Inferior parietal cortex (tissue), 1 donor: Measurements from ENCODE around the gene LTB4R2.
A peak's percentile ranks its signal among the peaks of the same experiment; 100 is the strongest.
"Not testable (repeated sequence)": the region's sequence is repeated elsewhere in the genome, so short reads cannot be mapped to it uniquely, and the experiment has no call there.

Source experiments
- DNase-seq: peaks from one replicate; pipeline ENCODE4 v3.0.0-alpha.2; 2016; ENCODE audit errors: extremely low spot score

The LTB4R2 gene

DNA sequence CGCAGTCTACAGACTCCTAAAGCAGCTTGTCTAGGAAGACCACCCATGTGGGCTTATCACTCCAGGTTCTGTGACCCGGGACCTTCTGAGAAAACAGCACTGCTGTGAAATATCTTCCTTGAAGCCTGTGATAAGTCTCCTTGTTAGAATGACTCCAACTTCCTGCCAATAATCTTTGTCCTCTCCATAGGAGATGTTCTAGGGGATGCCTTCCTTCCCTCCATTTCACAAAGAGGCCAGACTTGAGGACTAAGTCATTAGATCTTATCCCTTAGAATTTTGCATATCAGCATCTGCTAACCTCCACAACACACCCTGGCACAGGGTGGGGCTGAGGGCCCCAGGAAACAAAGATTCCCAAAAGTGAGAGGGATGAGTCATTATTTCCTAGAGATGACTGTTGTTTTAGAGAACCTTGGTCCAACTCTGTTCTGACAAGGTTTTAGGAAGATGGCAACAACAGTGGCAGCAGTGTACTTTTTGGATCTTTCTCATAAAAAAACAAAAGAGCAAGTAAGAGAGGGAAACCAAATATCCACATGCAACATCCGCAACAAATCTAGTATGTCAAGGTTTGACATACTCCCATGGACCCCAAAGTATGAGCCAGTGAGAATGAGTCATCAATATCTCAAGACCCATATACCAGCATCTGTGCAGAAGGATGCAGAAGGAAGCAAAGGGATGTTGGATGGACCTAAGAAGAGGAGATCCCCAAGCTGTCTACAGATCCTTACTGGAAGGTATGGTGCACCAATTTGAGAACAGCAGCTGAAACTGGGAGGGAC is 7.4 kb downstream of the LTB4R2 start:
- DNase-seq = no peak

DNA sequence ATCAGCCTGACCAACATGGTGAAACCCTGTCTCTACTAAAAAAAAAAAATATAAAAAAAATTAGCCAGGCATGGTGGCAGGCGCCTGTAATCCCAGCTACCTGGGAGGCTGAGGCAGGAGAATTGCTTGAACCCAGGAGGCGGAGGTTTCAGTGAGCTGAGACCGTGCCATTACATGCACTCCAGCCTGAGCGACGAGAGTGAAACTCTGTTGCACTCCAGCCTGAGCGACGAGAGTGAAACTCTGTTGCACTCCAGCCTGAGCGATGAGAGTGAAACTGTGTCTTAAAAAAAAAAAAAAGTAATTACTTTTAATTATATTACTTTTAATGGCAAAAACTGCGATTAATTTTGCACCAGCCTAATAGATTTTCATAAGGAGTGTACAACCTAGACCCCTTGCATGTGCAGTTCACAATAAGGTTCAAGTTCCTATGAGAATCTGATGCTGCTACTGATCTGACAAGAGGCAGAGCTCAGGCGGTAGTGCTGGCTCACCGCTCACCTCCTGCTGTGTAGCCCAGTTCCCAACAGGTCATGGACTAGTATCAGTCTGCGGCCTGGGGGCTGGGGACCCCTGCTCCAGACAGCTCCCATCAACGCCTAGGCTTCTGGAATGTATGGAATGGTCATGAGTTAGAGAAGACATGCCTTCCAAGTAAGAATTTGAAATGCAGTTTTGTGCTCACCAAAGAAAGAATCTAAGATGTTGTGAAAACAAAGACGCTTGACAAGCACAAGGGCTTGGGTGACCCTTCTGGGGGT is 11.5 kb downstream of the LTB4R2 start:
- no peak for DNase-seq

DNA sequence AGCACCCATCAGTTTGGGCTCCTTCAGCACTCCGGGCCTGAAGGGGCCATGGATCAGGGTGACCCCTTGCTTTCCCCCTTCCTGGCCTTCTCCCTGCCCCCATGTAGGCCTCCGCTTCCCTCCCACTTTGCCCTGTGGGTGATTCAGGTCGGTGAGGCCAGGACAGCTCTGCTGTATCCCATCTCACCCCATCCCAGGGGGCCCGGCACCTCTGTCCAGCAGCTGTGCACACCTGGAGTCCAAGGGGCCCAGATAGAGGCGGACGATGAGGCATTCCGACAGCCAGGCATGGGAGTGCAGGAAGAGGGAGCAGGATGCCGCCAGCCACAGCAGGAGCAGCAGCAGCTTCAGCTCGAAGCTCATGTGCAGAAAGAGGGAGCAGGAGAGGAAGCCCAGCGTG is 12.7 kb downstream of the LTB4R2 start:
- DNase-seq = no peak

DNA sequence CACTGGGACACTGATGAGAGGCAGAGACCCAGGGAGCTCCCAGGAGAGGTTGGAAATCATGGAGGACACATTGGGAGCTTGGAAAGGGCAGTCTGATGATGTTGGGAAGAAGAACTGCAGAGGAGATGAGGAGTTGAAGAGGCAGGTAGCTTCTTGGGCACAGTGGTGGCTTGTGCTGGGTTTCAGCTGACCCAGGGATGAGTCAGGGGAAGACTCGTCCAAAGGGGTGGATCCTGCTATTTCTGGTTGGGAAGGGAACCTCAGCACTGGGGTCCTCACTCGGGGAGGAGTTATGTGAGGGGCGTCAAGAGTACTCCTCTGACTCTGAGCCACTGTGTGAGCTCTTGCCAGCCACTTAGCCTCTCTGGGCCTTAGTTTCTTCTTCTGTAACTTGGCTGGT is 13.4 kb downstream of the LTB4R2 start:
- DNase-seq = no peak

DNA sequence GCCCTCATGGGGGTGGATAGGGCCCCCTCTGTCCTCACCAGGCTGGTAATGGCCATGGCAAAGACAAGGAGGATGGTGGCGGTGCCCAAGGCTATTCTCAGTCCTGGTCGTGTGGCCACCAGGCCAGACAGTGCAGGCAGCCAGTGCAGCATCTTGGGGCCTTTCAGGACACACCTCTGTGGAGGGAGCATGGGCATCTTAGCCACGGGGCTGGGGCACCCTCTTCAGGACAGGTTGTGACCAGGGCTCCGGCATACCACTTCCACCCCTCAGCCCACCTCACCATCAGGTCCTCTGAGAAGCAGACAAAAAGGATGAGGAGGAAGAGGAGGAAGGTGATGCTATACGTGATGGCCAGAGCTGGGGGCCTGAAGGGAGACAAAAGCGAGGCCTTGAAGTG is 14.1 kb downstream of the LTB4R2 start:
- no peak for DNase-seq

DNA sequence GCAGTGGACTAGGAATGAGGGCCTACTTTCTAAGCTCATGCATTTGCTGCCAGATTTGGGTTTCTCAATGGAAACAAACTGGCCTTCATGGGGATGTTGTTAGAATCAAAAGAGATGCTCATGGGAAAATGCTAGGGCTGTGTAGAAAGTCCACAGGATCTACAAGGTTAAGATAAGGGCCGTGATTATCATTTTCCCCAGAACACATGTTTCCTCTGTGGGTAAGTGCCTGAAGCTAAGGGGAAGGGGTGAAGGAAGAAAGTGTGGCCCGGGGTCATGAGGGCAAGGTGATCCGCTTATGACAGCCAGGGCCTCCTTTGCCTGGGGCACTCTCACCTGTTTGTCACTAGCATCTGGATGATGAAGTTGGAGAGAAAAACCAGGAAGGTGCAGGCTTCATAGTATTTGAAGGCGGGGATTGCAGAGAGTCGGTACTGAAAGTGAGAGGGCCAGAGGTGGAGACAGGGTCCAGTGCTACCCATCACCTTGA is 15.1 kb downstream of the LTB4R2 start:
- DNase-seq = no peak

DNA sequence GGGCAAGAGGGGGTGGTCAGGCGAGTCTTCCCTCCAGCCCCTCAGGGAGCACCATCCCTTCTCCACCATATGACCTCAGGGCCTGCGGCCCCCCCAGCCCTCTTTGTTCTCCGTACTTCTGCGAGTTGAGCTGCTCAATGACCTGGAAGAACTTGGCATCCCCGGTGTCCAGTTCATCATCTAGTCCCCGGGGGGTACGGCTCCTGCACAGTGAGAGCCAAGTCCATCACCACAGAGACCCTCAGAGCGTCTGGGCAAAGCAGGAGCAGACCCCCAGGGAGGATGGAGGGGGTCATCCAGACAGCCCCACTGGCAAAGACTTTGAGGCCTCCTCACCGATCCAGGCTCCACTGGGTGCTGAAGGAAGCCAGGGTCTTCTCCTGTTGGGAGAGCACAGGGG is 16.0 kb downstream of the LTB4R2 start:
- DNase-seq = no peak

DNA sequence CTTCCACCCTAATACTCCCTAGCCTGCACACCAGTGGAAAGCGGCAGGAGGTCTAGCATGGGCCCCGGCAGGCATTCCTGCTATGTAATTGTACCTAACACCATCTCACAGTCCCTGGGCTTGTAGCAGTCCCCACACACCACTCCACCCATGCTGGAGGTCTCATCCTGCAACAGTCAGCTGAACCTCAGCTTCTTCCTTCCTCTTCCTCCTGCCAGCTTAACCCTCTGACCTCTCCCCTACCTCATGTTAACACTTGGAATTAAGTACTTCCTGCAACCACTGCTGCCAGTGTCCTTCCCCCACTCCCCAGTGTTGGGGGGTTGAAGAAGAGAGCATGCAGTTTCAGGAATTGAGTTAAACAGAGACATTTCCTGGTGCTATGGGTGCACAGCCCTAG is 17.4 kb downstream of the LTB4R2 start:
- no peak for DNase-seq

DNA sequence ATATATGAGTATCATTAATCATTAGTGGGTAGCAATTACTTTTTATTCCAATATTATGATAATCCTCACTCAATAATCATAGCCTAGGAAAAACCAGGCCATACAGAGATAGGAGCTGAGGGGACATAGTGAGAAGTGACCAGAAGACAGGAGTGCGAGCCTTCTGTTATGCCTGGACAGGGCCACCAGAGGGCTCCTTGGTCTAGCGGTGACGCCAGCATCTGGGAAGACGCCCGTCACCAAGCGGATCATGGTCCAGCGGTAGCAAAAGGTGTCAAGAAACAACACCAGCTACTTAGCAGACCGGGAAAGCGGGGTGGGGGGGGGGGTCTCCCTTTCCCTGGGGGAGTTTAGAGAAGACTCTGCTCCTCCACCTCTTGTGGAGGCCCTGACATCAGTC is 18.0 kb downstream of the LTB4R2 start:
- not testable (repeated sequence) for DNase-seq

DNA sequence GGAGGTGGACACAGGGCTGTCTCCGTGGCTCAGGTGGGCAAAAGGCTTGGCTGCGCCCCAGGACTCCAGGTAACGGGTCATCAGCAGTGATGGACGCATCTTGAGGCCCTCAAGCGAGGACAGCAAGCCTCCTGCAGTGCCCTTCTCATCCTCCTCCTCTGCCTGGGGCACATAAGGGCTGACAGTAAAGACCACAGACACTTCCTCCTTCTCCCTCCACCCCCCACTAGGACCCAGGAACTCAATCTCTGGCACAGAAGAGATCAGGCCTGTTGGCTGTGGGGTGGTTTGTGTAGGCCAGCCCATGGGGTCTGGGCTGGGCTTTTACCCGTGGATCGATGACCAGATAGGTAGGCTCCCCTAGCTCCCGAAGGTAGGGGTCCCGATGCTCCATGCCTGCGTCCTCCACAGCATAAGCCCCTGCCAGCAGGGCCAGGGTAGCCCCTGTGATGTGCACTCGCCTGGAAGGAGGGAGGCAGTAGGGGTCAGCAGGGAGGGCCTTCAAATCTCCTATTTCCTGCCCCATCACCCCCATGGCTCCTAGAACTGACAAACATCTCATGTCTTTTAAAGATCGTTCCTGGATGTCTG is 19.2 kb downstream of the LTB4R2 start:
- no peak for DNase-seq

DNA sequence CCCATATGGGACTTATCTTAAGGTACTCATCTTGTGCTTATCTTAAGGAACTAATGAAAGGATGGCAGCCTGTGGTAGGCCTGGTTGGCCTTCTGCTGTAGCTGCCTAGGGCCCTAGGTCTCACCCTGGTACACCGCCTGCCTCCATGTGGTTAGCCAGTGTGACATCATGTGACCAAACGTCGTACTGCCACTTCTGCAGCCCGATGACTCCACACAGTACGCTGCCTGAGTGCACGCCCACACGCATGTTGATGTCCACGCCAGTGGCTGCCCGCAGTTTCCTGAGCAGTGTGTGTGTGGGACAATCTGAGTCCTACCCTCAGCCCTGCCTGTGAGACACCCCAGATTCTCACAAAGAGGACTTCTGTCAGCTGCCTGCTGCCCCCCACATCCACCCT is 19.8 kb downstream of the LTB4R2 start:
- DNase-seq = no peak

DNA sequence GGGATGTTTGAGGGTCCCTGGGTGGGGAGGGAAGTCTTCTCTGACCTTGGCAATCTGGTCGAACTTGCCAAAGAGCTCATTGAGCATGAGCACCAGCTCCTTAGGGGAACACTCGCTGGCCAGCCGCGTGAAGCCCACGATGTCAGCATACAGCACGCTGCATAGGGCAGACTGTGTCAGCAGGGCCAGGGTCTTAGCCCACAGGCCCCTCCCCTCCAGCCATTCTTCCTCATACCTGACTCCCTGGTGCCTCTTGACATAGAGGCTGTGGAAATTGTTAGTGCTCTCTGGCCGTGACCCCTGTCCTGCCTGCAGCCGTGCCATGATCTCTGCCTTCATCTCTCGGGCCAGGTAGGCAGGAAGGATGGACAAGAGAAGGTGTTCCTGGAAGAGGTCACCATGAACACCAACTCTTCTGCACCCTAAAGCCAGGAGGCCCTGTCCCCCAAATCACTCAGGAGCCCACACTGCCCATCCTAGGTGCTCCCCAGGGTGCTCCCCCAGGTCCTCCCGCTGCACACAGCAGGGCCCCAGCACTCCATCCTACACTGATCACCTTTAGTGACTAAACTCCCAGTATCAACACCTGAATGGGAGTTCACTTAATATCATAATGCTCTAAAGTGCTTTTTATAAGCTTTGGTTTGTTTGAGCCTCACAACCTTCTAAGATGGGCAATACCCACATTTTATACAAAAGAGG is 21.2 kb downstream of the LTB4R2 start:
- DNase-seq = no peak

DNA sequence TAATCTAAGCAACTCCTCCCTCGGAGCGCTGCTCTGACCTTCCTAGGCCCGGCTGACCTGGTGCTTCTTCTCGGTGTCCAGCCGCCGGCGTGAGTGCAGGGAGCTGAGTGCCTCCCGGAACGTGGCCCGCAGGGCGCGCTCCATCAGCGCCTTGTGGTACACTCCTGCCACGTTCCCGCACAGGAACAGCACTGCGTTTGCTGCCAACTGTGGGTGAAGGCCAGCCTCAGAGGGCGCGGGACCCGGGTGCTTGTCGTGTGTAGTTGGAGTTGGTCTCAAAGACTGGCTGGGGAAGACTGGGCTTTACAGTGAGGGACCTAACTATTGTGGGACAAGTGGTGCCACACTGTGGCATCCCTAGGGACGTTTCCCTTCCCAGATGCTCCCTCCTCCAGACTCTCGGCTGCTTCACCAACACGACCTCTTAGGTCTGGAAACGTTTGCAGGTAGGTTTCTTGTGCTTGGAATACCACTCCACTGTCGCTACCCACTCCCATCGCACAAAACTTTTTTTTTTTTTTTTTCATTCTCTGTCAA is 21.9 kb downstream of the LTB4R2 start:
- DNase-seq = no peak

DNA sequence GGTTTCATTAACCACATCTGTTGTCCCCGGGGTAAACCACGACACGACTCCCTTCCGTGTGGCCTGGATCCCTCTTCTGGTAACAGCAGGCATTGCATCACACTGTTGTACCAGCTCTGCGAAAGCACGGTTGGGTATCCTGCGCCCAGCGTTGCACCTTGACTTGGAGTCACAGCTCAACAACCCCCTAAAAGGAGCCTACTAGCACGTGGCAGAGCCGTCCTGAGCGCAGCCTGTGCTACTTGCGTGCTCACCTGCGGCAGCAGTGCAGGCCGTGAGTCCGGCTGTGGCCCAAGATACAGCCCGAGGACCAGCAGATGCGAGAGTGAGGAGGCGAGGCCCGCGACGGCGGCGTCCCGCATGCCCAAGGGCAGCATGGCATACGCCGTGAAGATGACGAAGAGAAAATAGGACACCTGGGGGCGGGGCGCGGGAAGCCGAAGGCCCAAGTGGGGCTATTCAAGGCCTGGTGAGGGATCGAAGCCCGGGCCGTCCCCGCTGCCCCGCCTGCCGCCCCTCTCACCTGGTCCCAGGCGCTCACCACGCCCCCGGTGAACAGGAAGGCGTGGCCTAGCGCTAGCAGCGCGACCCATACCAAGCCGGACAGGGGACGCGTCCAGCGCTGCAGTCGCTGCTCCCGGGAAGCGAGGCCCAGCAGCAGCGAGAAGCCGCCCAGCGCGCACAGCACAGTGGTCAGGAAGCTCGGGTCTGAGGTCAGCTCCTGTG is 22.5 kb downstream of the LTB4R2 start:
- peak; percentile 62 for DNase-seq

DNA sequence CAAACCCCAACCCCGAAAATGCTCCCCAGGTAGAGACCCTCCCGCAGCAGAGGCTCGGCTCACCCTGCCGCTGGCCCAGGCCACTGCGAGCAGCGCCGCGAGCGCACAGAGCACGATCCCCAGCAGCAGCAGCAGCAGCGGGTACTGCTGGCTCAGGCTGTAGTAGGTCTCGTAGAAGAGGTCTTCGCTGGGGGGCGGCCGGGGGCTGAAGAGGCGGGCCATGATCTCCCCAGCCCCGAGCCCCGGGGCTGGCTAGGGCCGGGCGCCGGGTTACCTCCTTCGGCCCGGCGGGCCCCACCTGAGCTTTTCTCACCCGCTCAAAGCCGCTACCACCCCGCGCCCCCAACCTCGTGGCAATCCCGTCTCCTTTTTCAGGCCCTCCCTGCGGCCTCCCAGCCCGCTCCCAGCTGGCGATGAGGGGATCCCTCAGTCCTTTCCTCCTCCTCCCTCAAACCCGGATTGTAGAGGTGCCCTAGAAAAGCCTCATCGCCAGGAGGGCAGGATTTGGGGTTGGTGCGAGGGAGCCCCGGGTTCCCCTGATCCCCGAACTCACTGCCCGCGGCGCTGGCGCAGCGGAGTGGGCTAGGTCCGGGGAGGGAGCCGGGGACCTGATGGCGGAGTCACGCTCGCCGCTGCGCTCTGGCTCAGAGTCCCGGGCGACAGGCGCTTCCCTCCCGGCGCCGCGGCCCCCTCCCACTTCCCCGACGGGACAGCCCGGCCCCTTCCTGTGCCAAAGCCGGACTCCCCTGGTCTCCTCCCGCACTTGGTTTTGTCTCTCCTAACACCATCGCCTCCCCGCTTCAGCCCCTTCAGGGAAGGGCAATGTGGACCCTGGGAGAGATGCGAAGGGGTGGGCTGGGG is 24.7 kb downstream of the LTB4R2 start, which contains the start of gene ADCY4:
TSS of gene ADCY4 (minus strand) at position 641 of the 861 bp plus-strand sequence. CDS start at position 222, 419 bp downstream.
- no peak for DNase-seq

DNA sequence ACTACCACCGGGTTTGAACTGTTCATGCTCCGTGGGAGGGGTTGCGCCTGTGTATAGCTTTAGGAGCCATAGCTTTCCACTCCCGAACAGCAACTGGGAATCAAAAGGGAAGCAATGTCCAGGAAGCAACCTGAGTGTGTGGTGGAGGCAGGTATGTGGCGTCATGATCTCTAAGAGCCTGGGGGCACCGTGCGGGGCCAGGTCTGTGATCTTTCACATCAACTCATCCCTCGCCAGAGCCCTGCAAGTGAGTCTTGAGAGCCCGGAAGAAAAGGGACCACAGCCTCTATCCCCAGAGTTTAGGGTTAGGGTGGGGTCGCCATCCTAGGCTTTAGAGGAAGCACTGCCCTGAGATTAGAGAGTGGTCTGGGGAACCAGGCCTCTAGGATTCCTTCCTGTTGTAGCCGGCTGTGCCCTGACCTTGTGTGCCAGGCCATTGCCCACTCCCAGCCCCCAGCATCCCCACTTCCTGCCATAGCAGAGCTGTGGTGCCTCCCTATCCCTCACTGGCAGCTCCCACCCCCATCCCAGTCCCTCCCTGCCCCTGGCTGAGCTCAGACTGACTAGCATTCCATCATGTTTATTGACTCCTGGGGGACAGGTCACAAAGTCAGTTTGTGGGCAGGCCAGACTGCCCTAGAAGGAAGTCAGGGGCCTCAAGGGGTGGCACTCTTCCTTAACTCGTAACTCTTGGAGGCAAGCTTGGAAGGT is 25.7 kb downstream of the LTB4R2 start:
- no peak for DNase-seq

DNA sequence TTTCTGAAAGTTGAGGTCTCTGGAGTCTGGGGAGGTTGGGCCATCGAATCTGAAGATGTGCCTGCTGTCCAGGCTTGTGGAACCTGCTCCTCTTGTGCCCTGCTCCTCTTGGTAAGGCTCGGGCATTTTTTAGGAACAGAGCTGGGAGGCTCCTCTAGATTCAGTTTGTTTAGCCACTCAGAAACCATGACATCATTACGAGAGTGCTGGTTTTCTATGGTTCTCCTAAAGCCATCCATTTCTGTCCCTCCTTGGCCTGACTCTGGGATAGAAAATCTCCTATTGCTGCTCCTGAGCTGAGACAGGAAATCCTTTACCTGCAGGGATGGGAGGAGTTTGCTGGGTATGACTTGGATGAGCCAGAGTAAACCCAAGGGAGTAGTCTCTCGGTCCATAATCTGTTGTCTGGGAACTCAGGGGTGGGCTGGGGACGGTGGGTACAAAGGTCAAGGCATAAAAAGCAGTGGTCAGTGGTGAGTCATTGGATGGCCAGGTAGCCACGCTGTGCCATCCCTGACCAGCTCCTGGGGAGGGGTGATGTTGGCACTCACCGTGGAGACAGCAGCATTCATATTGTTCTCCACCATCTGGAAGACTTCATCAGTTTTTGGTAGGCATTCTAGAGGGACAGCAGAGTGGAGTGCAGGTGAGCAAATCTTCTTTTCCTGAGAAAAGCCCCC is 27.3 kb downstream of the LTB4R2 start:
- no peak for DNase-seq

DNA sequence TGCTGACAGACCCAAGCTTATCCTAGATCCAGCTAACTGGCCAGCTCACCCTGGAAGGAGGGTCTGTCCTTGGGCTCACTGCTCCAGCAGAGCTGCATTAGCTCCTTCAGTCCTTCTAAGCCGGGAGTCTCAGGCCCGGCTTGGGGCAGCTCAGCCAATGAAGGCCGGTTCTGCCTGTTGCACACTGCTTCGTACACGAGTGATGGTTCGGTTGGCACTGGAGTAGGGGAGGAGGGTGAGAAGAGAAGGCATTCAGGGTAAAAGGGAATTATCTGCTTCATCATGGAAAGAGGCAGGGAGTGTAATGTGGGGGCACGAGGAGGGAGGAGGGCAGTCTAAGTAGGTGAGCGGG is 27.9 kb downstream of the LTB4R2 start:
- no peak for DNase-seq

DNA sequence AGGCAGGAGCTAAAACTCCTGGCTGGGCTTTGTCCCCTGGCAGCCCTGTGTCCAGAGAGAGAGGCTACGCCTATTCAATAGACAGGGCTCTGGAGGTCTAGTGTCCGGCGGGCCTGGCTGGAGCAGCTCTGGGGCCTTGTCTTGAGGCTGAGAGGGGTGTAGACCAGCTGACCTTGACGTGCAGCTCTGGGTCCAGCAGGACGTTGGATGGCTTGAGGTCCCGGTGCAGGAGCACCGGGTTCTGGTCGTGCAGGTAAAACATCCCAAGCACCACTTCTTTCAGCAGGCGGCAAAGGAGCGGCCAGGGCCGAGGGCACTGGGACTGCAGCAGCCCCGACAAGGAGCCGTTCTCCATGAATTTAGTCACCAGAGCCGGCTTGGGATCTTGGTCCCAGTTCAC is 28.9 kb downstream of the LTB4R2 start:
- no peak for DNase-seq
